Karpas-422 (cell line): ENCODE results near the gene COL1A1. TPM values are rescaled to one million over a fixed set of nuclear protein-coding genes. Genes with fewer than 3 reads are reported as not detected.

Experiments
- DNase-seq: peaks from one replicate; pipeline ENCODE4 v3.0.0-alpha.2; 2015
- H2AFZ ChIP-seq: fragments of 200-600 bp; sonication (generic); 2 replicates; pipeline ENCODE4 v1.6.1; 2014; ENCODE audit warnings: antibody characterized with exemption, low read length, mixed read lengths
- H3K27ac ChIP-seq: fragments of 200-600 bp; sonication (generic); 2 replicates; pipeline ENCODE4 v1.5.1; 2014; ENCODE audit warnings: mild to moderate bottlenecking, low read length, moderate library complexity
- H3K27me3 ChIP-seq: fragments of 200-600 bp; sonication (generic); 2 replicates; pipeline ENCODE4 v1.6.1; 2014; ENCODE audit warnings: low read length, mixed read lengths
- H3K36me3 ChIP-seq: fragments of 200-600 bp; sonication (generic); 2 replicates; pipeline ENCODE4 v1.6.1; 2014; ENCODE audit warnings: low read length, mixed read lengths; ENCODE audit not compliant: insufficient read depth
- H3K4me1 ChIP-seq: fragments of 200-600 bp; sonication (generic); 2 replicates; pipeline ENCODE4 v1.6.1; 2014; ENCODE audit warnings: mild to moderate bottlenecking, low read length, mixed read lengths
- H3K4me2 ChIP-seq: fragments of 200-600 bp; sonication (generic); 2 replicates; pipeline ENCODE4 v1.6.1; 2014; ENCODE audit warnings: low read length, low read depth, mild to moderate bottlenecking; ENCODE audit not compliant: poor library complexity, severe bottlenecking
- H3K4me3 ChIP-seq: fragments of 200-600 bp; sonication (generic); 2 replicates; pipeline ENCODE4 v1.5.1; 2014; ENCODE audit warnings: mild to moderate bottlenecking, antibody characterized with exemption, low read length, mixed read lengths
- H3K79me2 ChIP-seq: fragments of 200-600 bp; sonication (generic); 2 replicates; pipeline ENCODE4 v1.6.1; 2014; ENCODE audit warnings: mild to moderate bottlenecking, low read length, mixed read lengths
- H3K9ac ChIP-seq: fragments of 200-600 bp; sonication (generic); 2 replicates; pipeline ENCODE4 v1.6.0; 2014; ENCODE audit warnings: low read length
- H3K9me2 ChIP-seq: fragments of 200-600 bp; sonication (generic), shearing (Covaris generic); replicated peaks from 2 replicates; pipeline ENCODE4 v1.6.0; 2014; ENCODE audit warnings: mild to moderate bottlenecking, low read length, moderate library complexity; ENCODE audit not compliant: insufficient read depth
- H3K9me3 ChIP-seq: fragments of 300-700, 200-600 bp; sonication (generic); 2 replicates; pipeline ENCODE4 v1.6.1; 2014; ENCODE audit warnings: low read length, mixed read lengths
- H4K20me1 ChIP-seq: fragments of 200-600 bp; sonication (generic); 2 replicates; pipeline ENCODE4 v1.6.1; 2014; ENCODE audit warnings: mild to moderate bottlenecking, antibody characterized with exemption, low read length, low read depth; ENCODE audit not compliant: insufficient read depth
- total RNA-seq: library from RNA; depleted of rRNA; stranded (reverse); fragments of >200 nt; shearing (Covaris generic); gene quantifications from 2 replicates; pipeline ENCODE4 v1.2.3, GENCODE V29; 2014; ENCODE audit warnings: low replicate concordance; rRNA removed

COL1A1 gene
- total RNA-seq = not detected in 2 replicates

DNA sequence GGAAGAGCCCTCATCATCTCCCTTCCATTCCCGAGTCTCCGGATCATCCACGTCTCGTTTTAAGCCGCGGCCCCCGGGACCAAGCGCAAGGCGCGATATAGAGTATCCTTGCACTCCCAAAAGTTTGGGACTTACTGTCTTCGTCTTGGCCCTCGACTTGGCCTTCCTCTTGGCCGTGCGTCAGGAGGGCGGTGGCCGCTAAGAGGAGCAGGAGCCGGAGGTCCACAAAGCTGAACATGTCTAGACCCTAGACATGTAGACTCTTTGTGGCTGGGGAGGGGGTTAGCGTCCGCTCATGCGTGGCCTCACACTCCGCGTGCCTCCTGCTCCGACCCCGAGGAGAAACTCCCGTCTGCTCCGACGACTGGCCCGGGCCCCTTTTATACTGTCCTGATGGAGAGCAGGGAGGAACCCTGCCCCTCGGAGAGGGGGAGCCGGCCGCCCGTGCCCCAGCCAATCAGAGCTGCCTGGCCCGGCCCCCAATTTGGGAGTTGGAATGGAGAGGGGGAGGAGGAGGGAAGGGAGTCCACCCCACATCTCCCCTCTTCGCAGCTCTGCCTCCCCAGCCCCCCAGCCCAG is at the start of gene COL1A1:
TSS of gene COL1A1 (minus strand) at position 356 of the 579 bp plus-strand sequence. CDS start at position 238, 118 bp downstream.
- no peaks in the 10 kb centered on the region for H3K79me2 ChIP-seq
- H3K4me3 ChIP-seq = no peak within 1 kb of the TSS; the same call in 1 of the 2 replicates
- no peak within 1 kb of the TSS for H3K9ac ChIP-seq
- no peak for DNase-seq
- H4K20me1 ChIP-seq = no peaks in the 10 kb centered on the region
- H3K27me3 ChIP-seq = no peaks in the 10 kb centered on the region
- peak within 1 kb of the TSS; percentile 62 for H3K4me2 ChIP-seq
- H3K9me2 ChIP-seq = no peaks in the 10 kb centered on the region
- H3K9me3 ChIP-seq = no peaks in the 10 kb centered on the region
- H2AFZ ChIP-seq = no peak within 1 kb of the TSS
- H3K4me1 ChIP-seq = peaks cover 9% of the 10 kb centered on the region; the same call in 1 of the 2 replicates
- H3K27ac ChIP-seq = no peak within 1 kb of the TSS
- H3K36me3 ChIP-seq = no peaks in the 10 kb centered on the region

DNA sequence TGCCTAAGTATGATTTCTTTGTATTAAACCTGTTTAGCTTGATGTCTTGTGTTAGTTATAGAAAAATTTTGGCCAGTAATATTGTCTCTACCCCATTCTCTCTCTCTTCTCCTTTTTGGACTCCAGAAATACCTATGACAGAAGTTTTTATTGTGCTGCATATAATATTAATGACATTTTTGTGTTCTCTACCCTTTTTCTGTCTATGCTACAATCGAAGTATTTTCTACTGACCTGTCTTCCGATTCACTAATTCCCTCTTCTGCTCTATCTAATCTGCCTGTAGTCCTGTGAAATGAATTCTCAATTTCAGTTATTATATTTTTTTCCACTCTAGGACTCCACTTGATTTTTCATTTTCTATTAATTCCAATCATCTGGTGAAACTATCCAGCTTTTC is 46.8 kb upstream of the COL1A1 start:
- H3K79me2 ChIP-seq = no peaks in the 10 kb centered on the region
- no peak overlapping the region for H3K4me3 ChIP-seq
- H2AFZ ChIP-seq = no peak overlapping the region
- H3K9me2 ChIP-seq = no peaks in the 10 kb centered on the region
- DNase-seq = no peak
- H3K4me2 ChIP-seq = no peak overlapping the region
- no peaks in the 10 kb centered on the region for H3K4me1 ChIP-seq
- no peak overlapping the region for H3K27ac ChIP-seq
- H3K9me3 ChIP-seq = peaks cover 4% of the 10 kb centered on the region
- H4K20me1 ChIP-seq = no peaks in the 10 kb centered on the region
- H3K9ac ChIP-seq = no peak overlapping the region
- H3K27me3 ChIP-seq = no peaks in the 10 kb centered on the region
- no peaks in the 10 kb centered on the region for H3K36me3 ChIP-seq

DNA sequence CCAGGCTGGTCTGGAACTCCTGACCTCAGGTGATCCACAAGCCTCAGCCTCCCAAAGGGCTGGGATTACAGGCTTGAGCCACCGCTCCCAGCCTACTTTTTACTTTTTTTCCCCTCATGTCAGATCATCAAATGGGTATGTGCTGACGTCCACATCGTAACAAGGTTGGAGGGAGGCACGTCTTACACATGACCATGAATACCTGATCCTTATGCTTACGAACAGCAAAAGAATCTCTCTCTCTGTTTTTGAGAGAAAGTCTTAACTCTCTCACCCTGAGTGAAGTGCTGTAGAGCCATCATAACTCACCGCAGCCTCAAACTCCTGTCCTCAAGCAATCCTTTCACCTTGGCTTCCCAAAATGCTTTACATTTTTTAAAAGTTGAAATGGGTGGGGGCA is 43.3 kb upstream of the COL1A1 start:
- no peak for DNase-seq
- Histone ChIP-seq H3K36me3 (no peaks in the 10 kb centered on the region), H4K20me1 (no peaks in the 10 kb centered on the region), H2AFZ (no peak overlapping the region), H3K27me3 (no peaks in the 10 kb centered on the region), H3K9me3 (peaks cover under 1% of the 10 kb centered on the region; the same call in 1 of the 2 replicates), H3K9me2 (no peaks in the 10 kb centered on the region), H3K9ac (no peak overlapping the region), H3K27ac (no peak overlapping the region), H3K4me2 (no peak overlapping the region), H3K79me2 (no peaks in the 10 kb centered on the region), H3K4me1 (no peaks in the 10 kb centered on the region), H3K4me3 (no peak overlapping the region)

DNA sequence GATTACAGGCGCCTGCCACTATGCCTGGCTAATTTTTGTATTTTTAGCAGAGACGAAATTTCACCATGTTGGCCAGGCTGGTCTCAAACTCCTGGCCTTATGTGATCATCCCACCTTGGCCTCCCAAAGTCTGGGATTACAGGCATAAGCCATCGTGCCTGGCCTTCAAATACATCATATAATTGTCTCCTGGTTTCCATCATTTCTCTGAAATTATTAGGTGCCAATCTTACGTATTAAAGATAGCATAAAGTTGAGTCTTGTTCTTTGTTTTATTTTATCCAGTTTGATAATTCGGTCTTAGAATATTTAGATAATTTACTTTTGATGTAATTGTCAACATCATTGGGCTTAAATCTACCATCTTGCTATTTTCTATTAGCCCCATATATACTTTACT is 40.0 kb upstream of the COL1A1 start:
- Histone ChIP-seq H3K27ac (no peak overlapping the region), H3K9me2 (no peaks in the 10 kb centered on the region), H3K9me3 (no peaks in the 10 kb centered on the region), H3K36me3 (no peaks in the 10 kb centered on the region), H3K4me1 (no peaks in the 10 kb centered on the region), H3K4me3 (no peak overlapping the region), H3K79me2 (no peaks in the 10 kb centered on the region), H4K20me1 (no peaks in the 10 kb centered on the region), H3K4me2 (no peak overlapping the region), H3K27me3 (no peaks in the 10 kb centered on the region), H2AFZ (no peak overlapping the region), H3K9ac (no peak overlapping the region)
- no peak for DNase-seq

DNA sequence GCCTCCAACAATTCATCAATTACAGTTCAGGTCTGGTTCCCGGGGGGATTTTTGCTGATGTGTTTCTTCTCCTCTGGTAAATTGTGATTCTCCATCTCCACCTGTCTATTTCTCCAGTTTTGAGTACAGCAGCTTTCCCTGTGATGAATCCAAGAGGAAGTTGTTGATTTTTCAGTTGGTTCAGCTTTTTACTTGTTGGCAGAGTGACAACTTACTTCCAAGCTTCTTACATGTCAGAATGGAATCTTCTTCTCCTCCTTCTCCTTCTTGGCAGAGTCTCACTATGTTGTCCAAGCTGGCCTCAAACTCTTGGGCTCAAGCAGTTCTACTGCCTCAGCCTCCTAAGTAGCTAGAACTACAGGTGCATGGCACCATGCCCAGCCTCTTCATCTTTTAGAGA is 39.4 kb upstream of the COL1A1 start:
- no peak overlapping the region for H3K4me3 ChIP-seq
- no peak for DNase-seq
- no peak overlapping the region for H3K4me2 ChIP-seq
- H4K20me1 ChIP-seq = no peaks in the 10 kb centered on the region
- H3K27me3 ChIP-seq = no peaks in the 10 kb centered on the region
- no peak overlapping the region for H3K9ac ChIP-seq
- H3K36me3 ChIP-seq = no peaks in the 10 kb centered on the region
- H3K79me2 ChIP-seq = no peaks in the 10 kb centered on the region
- no peaks in the 10 kb centered on the region for H3K9me2 ChIP-seq
- H3K4me1 ChIP-seq = no peaks in the 10 kb centered on the region
- H3K9me3 ChIP-seq = no peaks in the 10 kb centered on the region
- H2AFZ ChIP-seq = no peak overlapping the region
- no peak overlapping the region for H3K27ac ChIP-seq

DNA sequence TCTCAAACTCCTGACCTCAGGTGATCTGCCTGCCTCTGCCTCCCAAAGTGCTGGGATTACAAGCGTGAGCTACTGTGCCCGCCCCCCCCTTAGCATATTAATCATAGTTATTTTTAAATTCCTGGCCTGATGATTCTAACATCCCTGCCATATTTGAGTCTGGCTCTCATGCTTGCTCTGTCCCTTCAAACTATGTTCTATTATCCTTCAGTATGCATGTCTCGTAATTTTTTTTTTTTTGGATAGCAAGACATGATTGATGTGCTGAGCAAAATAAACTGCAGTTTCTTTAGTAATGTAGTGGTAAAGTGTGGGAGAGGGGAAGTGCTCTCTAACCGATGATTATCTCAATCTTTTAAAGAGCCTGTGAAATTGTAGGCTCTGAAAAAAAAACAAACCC is 38.5 kb upstream of the COL1A1 start:
- Histone ChIP-seq H3K4me3 (no peak overlapping the region), H4K20me1 (no peaks in the 10 kb centered on the region), H3K9me3 (0 out of 2 replicates have a peak, but pooled peaks cover under 1% of the 10 kb centered on the region), H3K27me3 (no peaks in the 10 kb centered on the region; the same call in 1 of the 2 replicates), H3K27ac (no peak overlapping the region), H2AFZ (no peak overlapping the region), H3K79me2 (no peaks in the 10 kb centered on the region), H3K9ac (no peak overlapping the region), H3K36me3 (no peaks in the 10 kb centered on the region), H3K4me1 (no peaks in the 10 kb centered on the region), H3K9me2 (no peaks in the 10 kb centered on the region), H3K4me2 (no peak overlapping the region)
- DNase-seq = no peak

DNA sequence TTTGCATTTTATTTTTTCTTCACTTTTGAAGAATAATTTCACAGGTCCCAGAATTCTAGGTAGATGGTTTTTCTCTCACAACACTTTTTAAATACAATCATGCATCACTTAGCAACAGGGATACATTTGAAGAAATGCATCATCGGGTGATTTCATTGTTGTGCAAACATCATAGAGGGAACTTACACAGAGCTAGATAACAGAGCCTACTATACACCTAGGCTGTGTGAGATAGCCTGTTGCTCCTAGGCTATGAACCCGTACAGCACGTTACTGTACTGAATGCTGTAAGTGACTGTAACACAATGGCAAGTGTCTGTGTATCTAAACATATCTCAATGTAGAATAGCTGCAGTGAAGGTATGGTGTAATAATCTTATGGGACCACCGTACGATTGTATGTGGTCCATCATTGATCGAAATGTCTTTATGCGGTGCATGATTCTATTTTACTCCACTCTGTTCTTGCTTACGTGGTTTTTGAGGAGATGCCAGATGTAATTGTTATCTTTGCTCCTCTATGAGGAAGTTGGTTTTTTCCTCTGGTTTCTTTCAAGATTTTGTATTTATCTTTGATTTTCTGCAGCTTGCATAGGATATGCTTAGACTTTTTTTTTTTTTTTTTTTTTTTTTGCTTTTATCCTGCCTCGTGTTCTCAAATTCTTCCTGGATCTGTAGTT is 37.3 kb upstream of the COL1A1 start:
- Histone ChIP-seq H3K4me2 (no peak overlapping the region), H3K27me3 (no peaks in the 10 kb centered on the region; the same call in 1 of the 2 replicates), H3K79me2 (no peaks in the 10 kb centered on the region), H2AFZ (no peak overlapping the region), H4K20me1 (no peaks in the 10 kb centered on the region), H3K9me3 (0 out of 2 replicates have a peak, but pooled peaks cover 6% of the 10 kb centered on the region), H3K27ac (no peak overlapping the region), H3K9ac (no peak overlapping the region), H3K36me3 (no peaks in the 10 kb centered on the region), H3K4me3 (no peak overlapping the region), H3K4me1 (no peaks in the 10 kb centered on the region), H3K9me2 (no peaks in the 10 kb centered on the region)
- DNase-seq = no peak

DNA sequence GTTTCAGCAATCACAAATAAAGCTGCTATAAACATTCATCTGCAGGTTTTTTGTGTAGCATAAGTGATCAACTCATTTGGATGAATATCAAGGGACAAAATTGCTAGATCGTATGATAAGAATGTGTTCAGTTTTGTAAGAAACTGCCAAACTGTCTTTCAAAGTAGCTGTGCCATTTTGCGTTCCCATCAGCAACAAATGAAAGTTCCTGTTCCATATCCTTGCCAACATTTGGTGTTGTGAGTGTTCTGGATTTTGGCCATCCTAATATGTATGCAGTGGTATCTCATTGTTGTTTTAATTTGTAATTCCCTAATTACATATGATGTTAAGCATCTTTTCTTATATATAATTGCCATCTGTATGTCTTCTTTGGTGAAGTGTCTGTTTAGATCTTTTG is 36.5 kb upstream of the COL1A1 start:
- H3K9me2 ChIP-seq = no peaks in the 10 kb centered on the region
- no peak for DNase-seq
- no peak overlapping the region for H3K4me3 ChIP-seq
- H3K27me3 ChIP-seq = no peaks in the 10 kb centered on the region; the same call in 1 of the 2 replicates
- H3K27ac ChIP-seq = no peak overlapping the region
- H3K4me2 ChIP-seq = no peak overlapping the region
- H3K9me3 ChIP-seq = 0 out of 2 replicates have a peak, but pooled peaks cover 6% of the 10 kb centered on the region
- no peaks in the 10 kb centered on the region for H4K20me1 ChIP-seq
- no peaks in the 10 kb centered on the region for H3K36me3 ChIP-seq
- H3K4me1 ChIP-seq = no peaks in the 10 kb centered on the region
- H3K79me2 ChIP-seq = no peaks in the 10 kb centered on the region
- no peak overlapping the region for H2AFZ ChIP-seq
- no peak overlapping the region for H3K9ac ChIP-seq
